HL-60 (cell line): Measurements from ENCODE around the gene ASCL1.

Experiments
- DNase-seq, 2 experiments: peaks; one replicate each; pipeline ENCODE4 v3.0.0-alpha.2; 2010 to 2020; ENCODE audit warnings: low read depth in 1 of 2, low spot score in 1 of 2
- H3K27ac ChIP-seq: fragments of 250-450 bp; sonication (Bioruptor Pico); replicated peaks from 2 replicates; pipeline ENCODE4 v1.5.1; 2020; ENCODE audit warnings: mild to moderate bottlenecking, moderate library complexity
- H3K27me3 ChIP-seq: fragments of 250-450 bp; sonication (Bioruptor Pico); 2 replicates; pipeline ENCODE4 v1.5.1; 2021; ENCODE audit warnings: mild to moderate bottlenecking, moderate library complexity; ENCODE audit not compliant: insufficient read depth, poor library complexity, severe bottlenecking
- H3K4me3 ChIP-seq: replicated peaks from 2 replicates; pipeline ENCODE4 v1.5.1; 2011; ENCODE audit warnings: mild to moderate bottlenecking, control low read depth, low read length; ENCODE audit not compliant: insufficient read depth
- CTCF ChIP-seq: IDR thresholded peaks from one replicate; pipeline ENCODE4 v1.5.1; 2011; ENCODE audit warnings: low read length, control low read depth, inconsistent platforms; ENCODE audit not compliant: insufficient read depth
- GABPA ChIP-seq: IDR thresholded peaks from 2 replicates; pipeline ENCODE4 v1.6.1; 2012; ENCODE audit warnings: low read depth
- POLR2AphosphoS5 ChIP-seq: IDR thresholded peaks from 2 replicates; pipeline ENCODE4 v1.6.1; 2012; ENCODE audit warnings: low read depth
- REST ChIP-seq: IDR thresholded peaks from 2 replicates; pipeline ENCODE4 v1.6.1; 2012; ENCODE audit warnings: low read depth; ENCODE audit not compliant: insufficient replicate concordance
- SPI1 ChIP-seq: IDR thresholded peaks from 2 replicates; pipeline ENCODE4 v1.6.1; 2012; ENCODE audit warnings: low read depth, mild to moderate bottlenecking, borderline replicate concordance

ASCL1 gene

GRCh38 chr12:102973583-102973982, 16.1 kb downstream of the ASCL1 start:
- TF ChIP-seq SPI1, result no peak
- TF ChIP-seq POLR2AphosphoS5, result no peak
- TF ChIP-seq REST, result no peak
- TF ChIP-seq CTCF, result no peak
- TF ChIP-seq GABPA, result no peak
- Histone ChIP-seq H3K27me3 (peaks cover 6% of the 10 kb centered on the region), H3K4me3 (no peak overlapping the region), H3K27ac (no peak overlapping the region)
- DNase-seq, result no peak

GRCh38 chr12:102976609-102977280, 19.3 kb downstream of the ASCL1 start:
- no peak for DNase-seq
- H3K27me3 ChIP-seq, result no peaks in the 10 kb centered on the region
- no peak for TF ChIP-seq REST
- no peak for TF ChIP-seq GABPA
- TF ChIP-seq CTCF, result no peak
- no peak for TF ChIP-seq SPI1
- TF ChIP-seq POLR2AphosphoS5, result no peak
- no peak overlapping the region for H3K27ac ChIP-seq
- H3K4me3 ChIP-seq, result no peak overlapping the region

GRCh38 chr12:102977945-102978706, 20.7 kb downstream of the ASCL1 start:
- Histone ChIP-seq H3K27ac (no peak overlapping the region), H3K27me3 (no peaks in the 10 kb centered on the region), H3K4me3 (no peak overlapping the region)
- no peak for TF ChIP-seq GABPA
- no peak for TF ChIP-seq SPI1
- no peak for TF ChIP-seq POLR2AphosphoS5
- TF ChIP-seq CTCF, result no peak
- no peak for TF ChIP-seq REST
- DNase-seq, result no peak
